Activated naive CD4-positive, alpha-beta T cell treated with anti-CD3 and anti-CD28 coated beads, Interleukin-2, amount 10 ng/mL, durations not matched to agents 7 days and 5 days (primary cell): ENCODE results near the gene HNMT.
"Not testable (repeated sequence)": the region's sequence is repeated elsewhere in the genome, so short reads cannot be mapped to it uniquely, and the experiment has no call there.

ENCODE experiments used
- CTCF ChIA-PET: fragments of 350-600 bp; sonication (Branson Sonifier 250); formaldehyde crosslinking; loops from one replicate; lab custom pipeline; 2021; ENCODE audit warnings: antibody characterized with exemption; lab: Charles Lee
- DNase-seq: peaks from one replicate; pipeline ENCODE4 v3.0.0-alpha.2; 2020
- H3K27ac Mint-ChIP-seq: one replicate; pipeline ENCODE4 v1.8.0; 2021; ENCODE audit warnings: mild to moderate bottlenecking, moderate library complexity, mixed read lengths
- H3K27me3 Mint-ChIP-seq: one replicate; pipeline ENCODE4 v1.8.0; 2021; ENCODE audit warnings: mild to moderate bottlenecking, mixed read lengths
- H3K36me3 Mint-ChIP-seq: one replicate; pipeline ENCODE4 v1.8.0; 2021; ENCODE audit warnings: mixed read lengths
- H3K4me1 Mint-ChIP-seq: one replicate; pipeline ENCODE4 v1.8.0; 2021; ENCODE audit warnings: mixed read lengths
- H3K4me3 Mint-ChIP-seq: one replicate; pipeline ENCODE4 v1.8.0; 2021; ENCODE audit warnings: mild to moderate bottlenecking, moderate library complexity, mixed read lengths
- H3K9me3 Mint-ChIP-seq: one replicate; pipeline ENCODE4 v1.8.0; 2021; ENCODE audit warnings: mixed read lengths

Gene HNMT

DNA sequence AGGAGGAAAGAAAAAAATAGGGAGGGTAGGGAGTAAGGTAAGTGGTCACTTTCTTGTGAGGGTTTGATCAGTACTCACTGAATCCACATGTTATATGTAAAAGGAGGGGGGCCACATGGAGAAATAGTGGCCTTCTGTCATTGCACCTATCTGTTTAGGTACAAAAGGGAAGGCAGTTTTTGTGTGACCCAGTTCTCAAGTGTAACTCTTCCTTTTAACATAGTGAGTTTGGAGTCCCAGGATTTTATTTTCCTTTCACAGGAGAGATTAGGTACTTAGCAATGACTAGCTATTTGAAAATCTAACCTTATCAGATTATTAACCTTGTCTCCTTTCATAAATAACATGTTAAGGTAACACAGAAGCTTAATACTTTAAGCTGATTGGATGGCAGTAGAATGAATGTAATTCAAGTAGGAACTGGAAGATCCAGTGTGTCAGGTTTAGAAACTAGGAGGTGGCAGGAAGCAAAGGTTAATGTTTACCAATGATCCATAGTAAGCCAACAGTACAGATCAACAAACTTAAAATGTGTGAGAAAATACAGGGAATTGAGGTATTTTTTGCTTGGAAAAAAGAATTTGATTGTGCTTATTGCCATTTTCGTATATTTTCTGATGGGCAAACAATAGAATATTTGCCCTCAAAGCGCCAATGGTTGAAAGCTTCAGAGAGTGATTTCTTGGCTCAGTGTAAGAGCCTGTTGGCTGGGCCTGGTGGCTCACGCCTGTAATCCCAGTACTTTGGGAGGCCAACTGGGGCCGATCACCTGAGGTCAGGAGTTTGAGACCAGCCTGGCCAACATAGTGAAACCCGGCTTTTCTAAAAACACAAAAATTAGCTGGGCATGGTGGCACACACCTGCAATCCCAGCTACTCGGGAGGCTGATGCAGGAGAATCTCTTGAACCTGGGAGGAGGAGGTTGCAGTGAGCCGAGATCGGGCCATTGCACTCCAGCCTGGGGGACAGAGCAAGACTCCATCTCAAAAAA lies 11.3 kb downstream of the HNMT start:
- CTCF ChIA-PET = no interaction called here
- Mint-ChIP-seq H3K36me3 (no peaks in the 10 kb centered on the region), H3K9me3 (no peaks in the 10 kb centered on the region), H3K4me1 (no peaks in the 10 kb centered on the region), H3K27me3 (no peaks in the 10 kb centered on the region), H3K27ac (no peak overlapping the region), H3K4me3 (no peak overlapping the region)
- DNase-seq = no peak

- no peaks in the 10 kb centered on the region for H3K4me1 Mint-ChIP-seq
- H3K36me3 Mint-ChIP-seq = no peaks in the 10 kb centered on the region
- CTCF ChIA-PET = no interaction called here
- H3K9me3 Mint-ChIP-seq = no peaks in the 10 kb centered on the region
- H3K27me3 Mint-ChIP-seq = no peaks in the 10 kb centered on the region
- no peak overlapping the region for H3K4me3 Mint-ChIP-seq
- no peak overlapping the region for H3K27ac Mint-ChIP-seq
- no peak for DNase-seq
These were observed 12.0 kb downstream of the HNMT start for GRCh38 chr2:137976274-137976673.

DNA sequence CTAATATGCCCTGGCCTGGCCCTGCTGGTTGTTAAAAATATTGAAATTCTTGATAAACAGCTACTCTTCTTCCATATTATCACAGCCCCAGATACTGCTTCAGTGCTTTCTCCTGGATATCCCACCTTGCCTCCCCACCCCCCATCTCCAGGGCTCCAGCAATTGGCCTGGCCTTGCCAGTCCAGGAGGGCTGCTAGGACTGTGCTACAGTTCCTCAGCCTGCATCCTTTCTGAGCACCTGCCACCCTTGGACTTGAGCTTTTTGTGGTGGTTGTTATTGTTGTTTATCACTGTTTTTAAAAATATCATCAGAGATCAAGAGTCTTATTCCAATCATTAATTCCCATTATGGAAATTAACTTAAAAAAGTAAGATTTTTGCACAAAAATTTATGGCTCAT lies 13.5 kb downstream of the HNMT start:
- H3K36me3 Mint-ChIP-seq = no peaks in the 10 kb centered on the region
- H3K9me3 Mint-ChIP-seq = no peaks in the 10 kb centered on the region
- H3K27me3 Mint-ChIP-seq = no peaks in the 10 kb centered on the region
- CTCF ChIA-PET = no interaction called here
- no peak overlapping the region for H3K27ac Mint-ChIP-seq
- H3K4me3 Mint-ChIP-seq = no peak overlapping the region
- H3K4me1 Mint-ChIP-seq = no peaks in the 10 kb centered on the region
- DNase-seq = no peak

- DNase-seq = no peak
- H3K4me1 Mint-ChIP-seq = no peaks in the 10 kb centered on the region
- H3K36me3 Mint-ChIP-seq = no peaks in the 10 kb centered on the region
- no peak overlapping the region for H3K4me3 Mint-ChIP-seq
- no peak overlapping the region for H3K27ac Mint-ChIP-seq
- no peaks in the 10 kb centered on the region for H3K27me3 Mint-ChIP-seq
- CTCF ChIA-PET = no interaction called here
- no peaks in the 10 kb centered on the region for H3K9me3 Mint-ChIP-seq
These were observed 16.2 kb downstream of the HNMT start for GRCh38 chr2:137980459-137980858.

GRCh38 chr2:137981112-137981656 lies 16.9 kb downstream of the HNMT start:
- Mint-ChIP-seq H3K27ac (no peak overlapping the region), H3K27me3 (no peaks in the 10 kb centered on the region), H3K9me3 (no peaks in the 10 kb centered on the region), H3K4me3 (no peak overlapping the region), H3K4me1 (no peaks in the 10 kb centered on the region), H3K36me3 (no peaks in the 10 kb centered on the region)
- no peak for DNase-seq
- CTCF ChIA-PET = no interaction called here

DNA sequence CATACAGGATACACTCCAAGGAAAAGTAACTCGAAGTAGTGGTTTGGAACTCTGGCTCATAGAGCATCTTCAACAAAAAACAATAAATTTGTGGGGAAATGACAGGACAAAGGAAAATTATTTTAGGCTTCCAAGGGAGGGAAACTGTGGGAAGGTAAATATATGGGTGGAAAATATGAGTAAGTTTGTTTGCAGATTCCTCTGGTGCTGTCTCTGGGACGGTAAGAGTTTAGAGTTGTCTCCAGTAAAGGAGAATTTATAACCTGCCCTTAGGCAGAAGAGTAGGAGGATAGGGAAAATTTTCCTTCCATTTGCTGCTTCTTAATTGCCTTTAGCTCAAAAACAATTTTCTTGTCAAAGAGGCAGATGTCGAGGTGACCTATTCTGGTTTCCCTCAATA lies 19.3 kb downstream of the HNMT start:
- Mint-ChIP-seq H3K4me3 (no peak overlapping the region), H3K36me3 (no peaks in the 10 kb centered on the region), H3K9me3 (no peaks in the 10 kb centered on the region), H3K27me3 (no peaks in the 10 kb centered on the region), H3K4me1 (no peaks in the 10 kb centered on the region), H3K27ac (peak overlapping the region; percentile 20)
- CTCF ChIA-PET = no interaction called here
- no peak for DNase-seq

GRCh38 chr2:137986268-137986667 lies 22.0 kb downstream of the HNMT start:
- H3K36me3 Mint-ChIP-seq = no peaks in the 10 kb centered on the region
- H3K4me3 Mint-ChIP-seq = no peak overlapping the region
- no peak overlapping the region for H3K27ac Mint-ChIP-seq
- no peaks in the 10 kb centered on the region for H3K27me3 Mint-ChIP-seq
- DNase-seq = no peak
- no peaks in the 10 kb centered on the region for H3K9me3 Mint-ChIP-seq
- no peaks in the 10 kb centered on the region for H3K4me1 Mint-ChIP-seq
- CTCF ChIA-PET = no interaction called here

DNA sequence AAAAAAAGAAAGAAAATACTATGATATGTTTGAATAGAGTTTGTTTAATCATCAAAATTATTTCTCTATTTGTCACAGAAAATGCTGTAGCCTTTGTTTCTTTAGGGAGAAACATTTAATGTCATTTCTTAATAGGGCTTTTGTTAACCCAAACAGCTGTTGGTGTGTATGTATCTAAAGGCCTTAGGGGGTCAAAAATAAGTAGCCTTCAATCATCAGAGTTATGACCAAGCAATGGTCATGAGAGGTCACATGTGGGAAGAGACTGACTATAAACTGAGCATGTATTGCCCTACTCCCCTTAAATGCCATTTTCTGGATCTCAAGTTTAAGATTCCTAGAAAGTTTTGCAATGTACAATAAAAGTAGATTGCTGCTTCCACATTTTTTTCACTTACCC lies 22.7 kb downstream of the HNMT start:
- CTCF ChIA-PET = no interaction called here
- Mint-ChIP-seq H3K27me3 (no peaks in the 10 kb centered on the region), H3K4me1 (no peaks in the 10 kb centered on the region), H3K27ac (no peak overlapping the region), H3K9me3 (no peaks in the 10 kb centered on the region), H3K36me3 (no peaks in the 10 kb centered on the region), H3K4me3 (no peak overlapping the region)
- DNase-seq = no peak

DNA sequence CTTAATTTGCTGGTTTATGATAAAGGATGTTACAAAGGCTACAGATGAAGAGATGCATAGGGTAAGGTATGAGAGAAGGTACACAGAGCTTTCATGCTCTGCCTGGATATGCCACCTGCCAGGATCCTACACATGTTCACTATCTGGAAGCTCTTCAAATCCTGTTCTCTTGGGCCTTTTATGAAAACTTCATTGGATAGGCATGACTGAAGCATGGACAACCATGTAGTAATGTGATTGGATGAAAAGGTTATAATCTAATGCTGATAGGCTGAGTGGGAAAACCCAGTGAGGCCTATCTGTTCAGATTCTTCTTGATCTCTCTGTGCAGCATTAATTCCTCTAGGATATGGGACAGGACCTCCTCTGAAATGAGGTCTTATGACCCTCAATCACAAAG lies 26.8 kb downstream of the HNMT start:
- H3K27ac Mint-ChIP-seq = no peak overlapping the region
- no peak for DNase-seq
- CTCF ChIA-PET = no interaction called here
- no peaks in the 10 kb centered on the region for H3K27me3 Mint-ChIP-seq
- H3K36me3 Mint-ChIP-seq = no peaks in the 10 kb centered on the region
- no peaks in the 10 kb centered on the region for H3K9me3 Mint-ChIP-seq
- no peak overlapping the region for H3K4me3 Mint-ChIP-seq
- H3K4me1 Mint-ChIP-seq = no peaks in the 10 kb centered on the region

DNA sequence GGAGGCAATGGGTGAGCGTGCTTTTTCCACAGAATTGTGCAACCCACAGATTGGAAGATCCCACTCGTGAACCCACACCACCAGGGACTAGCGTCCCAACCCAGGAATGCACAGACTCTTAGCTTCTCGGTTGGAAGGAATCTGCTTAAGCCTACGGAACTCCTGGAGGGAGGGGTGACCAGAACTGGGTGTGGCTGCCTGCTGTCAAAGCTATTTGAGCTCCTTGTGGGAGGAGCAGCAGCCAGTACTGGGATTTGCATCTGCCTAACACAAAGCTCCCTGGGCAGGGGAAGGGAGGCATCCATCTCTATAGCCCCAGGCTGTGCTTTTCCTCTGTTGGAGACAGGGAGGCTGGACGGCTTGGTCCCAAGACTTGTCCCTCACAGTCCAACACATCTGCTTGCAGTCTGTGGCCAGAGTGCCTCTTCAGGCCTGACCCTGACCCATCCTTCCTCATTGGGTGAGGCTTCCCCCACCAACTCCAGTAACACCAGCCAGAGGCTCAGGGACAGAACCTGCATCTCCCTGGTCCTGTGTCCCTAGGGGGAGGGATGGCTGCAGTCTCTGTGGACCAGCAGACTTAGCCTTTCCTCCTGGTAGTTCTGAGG lies 27.9 kb downstream of the HNMT start:
- no peaks in the 10 kb centered on the region for H3K9me3 Mint-ChIP-seq
- DNase-seq = no peak
- H3K36me3 Mint-ChIP-seq = no peaks in the 10 kb centered on the region
- H3K4me3 Mint-ChIP-seq = no peak overlapping the region
- CTCF ChIA-PET = no interaction called here
- H3K4me1 Mint-ChIP-seq = no peaks in the 10 kb centered on the region
- no peak overlapping the region for H3K27ac Mint-ChIP-seq
- H3K27me3 Mint-ChIP-seq = no peaks in the 10 kb centered on the region

DNA sequence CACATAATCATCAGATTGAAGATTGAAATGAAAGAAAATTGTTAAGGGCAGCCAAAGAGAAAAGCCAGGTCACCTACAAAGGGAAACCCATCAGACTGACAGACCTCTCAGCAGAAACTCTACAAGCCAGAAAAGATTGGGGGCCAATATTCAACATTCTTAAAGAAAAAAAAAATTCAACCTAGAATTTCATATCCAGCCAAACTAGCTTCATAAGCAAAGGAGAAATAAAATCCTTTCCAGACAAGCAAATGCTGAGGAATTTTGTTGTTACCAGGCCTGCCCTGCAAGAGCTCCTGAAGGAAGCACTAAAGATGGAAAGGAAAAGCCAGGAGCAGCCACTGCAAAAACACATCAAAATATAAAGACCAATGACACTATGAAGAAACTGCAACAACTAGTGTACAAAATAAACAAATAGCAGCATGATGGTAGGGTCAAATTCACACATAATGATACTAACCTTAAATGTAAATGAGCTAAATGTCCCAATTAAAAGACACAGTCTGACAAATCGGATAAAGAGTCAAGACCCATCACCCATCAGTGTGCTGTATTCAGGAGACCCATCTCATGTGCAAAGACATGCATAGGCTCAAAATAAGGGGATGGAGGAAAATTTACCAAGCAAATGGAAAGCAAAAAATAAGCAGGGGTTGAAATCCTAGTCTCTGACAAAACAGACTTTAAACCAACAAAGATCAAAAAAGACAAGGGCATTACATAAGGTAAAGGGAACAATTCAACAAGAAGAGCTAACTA lies 29.6 kb downstream of the HNMT start:
- H3K9me3 Mint-ChIP-seq, H3K4me3 Mint-ChIP-seq, DNase-seq, H3K27ac Mint-ChIP-seq, H3K4me1 Mint-ChIP-seq, H3K27me3 Mint-ChIP-seq, H3K36me3 Mint-ChIP-seq, CTCF ChIA-PET: not testable (repeated sequence)

DNA sequence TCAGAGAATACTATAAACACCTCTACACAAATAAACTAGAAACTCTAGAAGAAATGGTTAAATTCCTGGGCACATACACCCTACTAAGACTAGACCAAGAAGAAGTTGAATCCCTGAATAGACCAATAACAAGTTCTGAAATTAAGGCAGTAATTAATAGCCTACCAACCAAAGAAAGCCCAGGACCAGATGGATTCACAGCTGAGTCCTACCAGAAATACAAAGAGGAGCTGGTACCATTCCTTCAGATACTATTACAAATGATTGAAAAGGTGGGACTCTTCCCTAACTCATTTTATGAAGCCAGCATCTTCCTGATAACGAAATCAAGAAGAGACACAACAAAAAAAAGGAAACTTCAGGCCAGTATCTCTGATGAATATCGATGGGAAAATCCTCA lies 31.1 kb downstream of the HNMT start:
- H3K4me1 Mint-ChIP-seq, DNase-seq, H3K4me3 Mint-ChIP-seq, CTCF ChIA-PET, H3K9me3 Mint-ChIP-seq, H3K27ac Mint-ChIP-seq, H3K36me3 Mint-ChIP-seq, H3K27me3 Mint-ChIP-seq: not testable (repeated sequence)

GRCh38 chr2:137996158-137996557 lies 31.9 kb downstream of the HNMT start:
- H3K9me3 Mint-ChIP-seq, H3K36me3 Mint-ChIP-seq, H3K27ac Mint-ChIP-seq, H3K27me3 Mint-ChIP-seq, CTCF ChIA-PET, H3K4me3 Mint-ChIP-seq, DNase-seq, H3K4me1 Mint-ChIP-seq: not testable (repeated sequence)

DNA sequence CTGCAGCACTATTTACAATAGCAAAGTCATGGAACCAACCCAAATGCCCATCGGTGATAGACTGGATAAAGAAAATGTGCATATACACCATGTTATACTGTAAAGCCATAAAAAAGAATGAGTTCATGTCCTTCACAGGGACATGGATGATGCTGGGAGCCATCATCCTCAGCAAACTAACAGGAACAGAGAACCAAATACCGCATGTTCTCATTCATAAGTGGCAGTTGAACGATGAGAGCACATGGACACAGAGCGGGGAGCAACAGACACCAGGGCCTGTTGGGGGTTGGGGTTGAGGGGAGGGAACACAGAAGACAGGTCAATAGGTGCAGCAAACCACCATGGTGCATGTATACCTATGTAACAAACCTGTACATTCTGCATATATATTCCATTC lies 33.5 kb downstream of the HNMT start:
- Mint-ChIP-seq H3K4me3 (no peak overlapping the region), H3K27me3 (no peaks in the 10 kb centered on the region), H3K27ac (no peak overlapping the region), H3K36me3 (no peaks in the 10 kb centered on the region), H3K4me1 (no peaks in the 10 kb centered on the region), H3K9me3 (peaks cover 3% of the 10 kb centered on the region)
- DNase-seq = no peak
- CTCF ChIA-PET = no interaction called here
